ENCODE results near the gene DEUP1. TPM values are rescaled to one million over a fixed set of nuclear protein-coding genes. Genes with fewer than 3 reads are reported as not detected.
"Not testable (repeated sequence)": the region's sequence is repeated elsewhere in the genome, so short reads cannot be mapped to it uniquely, and the experiment has no call there.

The DEUP1 gene
- total RNA-seq, 1 experiment from 2014 or later = not detected

DNA sequence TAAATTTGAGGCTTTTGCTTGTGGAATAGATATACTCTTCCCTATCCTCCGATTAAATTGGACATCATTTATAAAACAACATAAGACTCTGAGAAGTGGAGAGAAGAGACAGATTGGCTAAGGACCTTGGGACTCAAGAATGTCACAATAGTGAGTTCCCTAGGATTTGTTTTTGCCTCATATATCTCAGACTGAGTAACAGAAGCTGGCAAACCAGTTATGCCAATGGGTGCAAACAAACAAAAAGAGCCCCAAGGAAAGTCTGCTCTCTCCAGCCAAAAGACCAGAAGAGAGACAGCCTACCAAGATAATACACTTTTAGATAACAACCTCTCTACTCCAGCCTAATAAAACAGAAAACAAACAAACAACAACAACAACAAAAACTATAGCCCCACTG, 28.9 kb downstream of the DEUP1 start:
- no peak for DNase-seq (ENCODE audit: low read depth)

DNA sequence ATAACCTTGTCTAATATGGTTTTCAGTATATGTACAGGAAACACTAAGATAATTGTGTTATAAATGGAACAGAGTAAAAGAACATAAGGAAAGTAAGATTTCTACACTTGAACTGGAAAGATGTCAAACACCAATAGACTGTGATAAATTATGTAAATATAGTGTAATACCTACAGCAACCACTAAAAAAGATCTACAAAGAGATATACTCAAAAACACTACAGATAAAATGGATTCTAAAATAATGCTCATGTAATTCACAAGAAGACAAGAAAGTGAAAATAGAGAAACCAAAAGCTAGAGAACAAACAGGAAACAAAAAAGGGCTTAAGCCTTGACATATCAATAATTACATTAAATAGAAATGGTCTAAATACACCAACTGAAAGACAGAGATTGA, 30.9 kb downstream of the DEUP1 start:
- no peak for DNase-seq (ENCODE audit: low read depth)

DNA sequence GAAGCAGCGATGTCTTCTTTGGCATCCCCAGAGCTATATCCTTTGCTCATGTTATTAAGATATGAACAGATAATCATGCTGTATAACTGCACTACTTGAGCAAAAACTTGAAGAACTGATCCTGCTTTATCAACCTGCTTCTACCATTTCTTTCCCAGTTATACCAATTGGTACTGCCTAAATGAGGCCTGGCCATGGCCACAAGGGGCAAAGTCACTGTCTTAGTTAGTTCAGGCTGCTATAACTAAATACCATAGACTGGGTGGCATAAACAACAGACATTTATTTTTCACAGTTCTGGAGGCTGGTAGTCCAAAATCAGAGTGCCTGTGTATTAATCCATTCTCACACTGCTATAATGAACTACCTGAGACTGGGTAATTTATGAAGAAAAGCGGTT, 37.5 kb downstream of the DEUP1 start:
- no peak for DNase-seq (ENCODE audit: low read depth)

DNA sequence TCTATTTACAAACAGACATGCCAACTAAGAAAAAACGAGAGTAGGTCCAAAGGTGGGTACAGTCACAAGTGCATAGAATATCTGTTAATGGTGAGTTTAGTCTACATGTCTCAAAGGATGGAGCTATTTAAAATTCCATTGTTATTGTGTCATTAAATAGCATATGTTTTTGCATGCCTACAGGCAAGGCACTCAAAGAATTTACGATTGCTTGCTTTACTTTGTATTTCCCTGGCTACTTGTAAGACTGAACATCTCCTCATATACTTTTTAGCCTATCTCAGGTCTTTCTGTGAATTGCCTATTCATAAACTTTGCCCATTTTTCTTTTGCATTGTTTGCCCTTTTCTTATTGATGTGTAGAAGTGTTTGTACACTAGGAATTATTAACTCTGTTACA, 39.7 kb downstream of the DEUP1 start:
- DNase-seq (ENCODE audit: low read depth) = no peak

DNA sequence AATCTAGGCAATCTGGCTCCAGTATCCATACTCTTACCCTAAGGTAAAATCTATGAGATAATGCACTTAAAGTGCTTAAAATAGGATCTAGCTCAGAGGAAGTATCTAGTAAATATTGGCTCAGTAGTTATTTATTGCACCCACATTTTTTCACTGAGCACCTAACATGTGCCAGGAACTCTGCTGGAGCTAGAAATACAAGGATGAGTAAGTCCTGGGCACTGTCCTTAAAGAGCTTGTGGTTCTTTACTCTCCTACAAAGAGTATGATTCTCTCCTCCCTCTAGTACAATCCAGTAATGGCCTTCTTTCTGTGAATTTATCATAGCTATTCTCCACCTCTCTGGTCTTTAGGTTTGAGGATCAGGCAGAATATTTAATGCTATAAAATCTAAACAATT, 59.2 kb downstream of the DEUP1 start:
- no peak for DNase-seq (ENCODE audit: low read depth)

DNA sequence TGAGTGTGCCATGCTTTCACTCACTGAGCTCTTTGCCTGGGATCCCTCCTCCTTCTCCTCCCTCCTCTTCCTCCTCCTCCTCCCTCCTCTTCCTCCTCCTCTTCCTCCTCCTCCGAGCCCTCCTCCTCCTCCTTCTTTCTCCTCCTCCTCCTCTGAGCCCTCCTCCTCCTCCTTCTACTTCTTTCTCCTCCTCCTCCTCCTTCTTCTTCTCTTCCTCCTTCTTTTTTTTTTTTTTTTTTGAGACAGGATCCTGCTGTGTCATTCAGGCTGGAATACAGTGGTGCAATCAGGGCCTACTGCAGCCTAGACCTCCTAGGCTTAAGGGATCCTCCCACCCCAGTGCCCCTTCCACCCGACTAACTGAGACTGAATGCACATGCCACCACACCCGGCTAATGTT, 62.3 kb downstream of the DEUP1 start:
- no peak for DNase-seq (ENCODE audit: low read depth)

DNA sequence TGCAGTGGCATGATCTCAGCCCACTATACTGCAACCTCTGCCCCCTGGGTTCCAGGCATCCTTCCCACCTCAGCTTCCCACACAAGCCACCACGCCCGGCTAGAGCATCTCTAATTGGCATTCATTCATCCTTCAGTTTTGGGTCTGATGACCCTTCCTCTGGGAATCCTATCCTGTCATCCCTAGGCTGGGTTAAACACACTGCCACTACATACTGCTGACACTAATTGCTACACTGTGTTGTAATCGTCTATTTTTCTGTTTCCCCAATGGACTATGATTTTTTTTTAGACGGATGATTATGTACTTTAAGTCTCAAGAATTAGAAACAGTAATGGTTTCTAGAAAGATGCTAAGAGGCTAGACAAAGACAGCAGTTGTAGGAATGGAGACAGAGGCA, 62.8 kb downstream of the DEUP1 start:
- DNase-seq (ENCODE audit: low read depth) = no peak

DNA sequence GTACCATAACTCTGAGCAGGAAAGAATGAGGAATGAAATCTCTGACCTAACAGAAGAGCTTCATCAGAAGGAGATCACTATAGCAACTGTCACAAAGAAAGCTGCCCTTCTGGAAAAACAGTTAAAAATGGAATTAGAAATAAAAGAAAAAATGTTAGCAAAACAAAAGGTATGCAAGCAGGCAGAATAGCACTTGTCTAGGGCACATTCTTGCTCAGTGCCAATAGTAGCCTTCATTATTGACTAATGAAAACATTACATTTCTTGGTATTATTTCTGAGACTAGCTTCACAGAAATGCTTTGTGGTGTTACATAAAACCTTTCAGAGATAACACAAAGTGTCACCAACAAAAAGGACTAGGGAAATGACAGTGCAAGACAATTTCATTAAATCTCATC, 63.9 kb downstream of the DEUP1 start:
- no peak for DNase-seq (ENCODE audit: low read depth)

DNA sequence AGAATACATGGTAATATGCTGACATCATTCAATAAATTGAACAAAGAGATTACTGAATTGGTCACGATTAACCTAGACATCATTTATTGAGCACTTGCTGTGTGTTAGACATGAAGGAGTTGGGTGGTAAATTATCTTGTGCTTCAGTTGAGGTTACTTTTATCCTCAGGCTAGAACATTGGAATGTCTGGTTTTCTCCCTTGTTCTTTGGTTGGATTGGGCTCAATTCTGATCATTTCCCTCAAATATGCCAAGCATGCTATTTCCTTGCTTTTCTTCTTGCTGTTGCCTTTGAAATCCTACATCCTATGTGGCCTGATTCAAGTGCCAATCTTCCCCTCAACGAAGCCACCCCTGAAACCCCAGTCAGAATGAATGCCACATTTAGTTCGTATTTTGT, 65.8 kb downstream of the DEUP1 start:
- DNase-seq (ENCODE audit: low read depth) = no peak

DNA sequence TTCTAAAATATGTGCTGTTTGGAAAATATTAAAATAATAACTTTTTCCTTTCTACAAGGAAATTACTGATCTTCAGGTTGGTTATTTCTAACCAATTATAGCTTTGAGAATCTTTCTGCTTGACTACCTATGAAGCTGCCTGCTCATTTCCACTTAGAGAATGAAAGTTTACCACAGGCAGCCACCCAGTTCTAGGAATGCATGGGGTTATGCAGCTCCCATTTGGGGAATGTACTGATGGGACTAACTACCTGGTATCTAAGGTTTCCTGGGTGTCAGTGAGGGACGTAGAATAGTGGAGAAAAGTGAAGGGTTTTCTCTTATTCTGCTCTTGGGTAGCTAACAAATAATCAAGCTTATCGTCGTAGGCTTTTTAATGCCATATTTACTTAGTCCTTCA, 73.4 kb downstream of the DEUP1 start:
- DNase-seq (ENCODE audit: low read depth) = no peak

DNA sequence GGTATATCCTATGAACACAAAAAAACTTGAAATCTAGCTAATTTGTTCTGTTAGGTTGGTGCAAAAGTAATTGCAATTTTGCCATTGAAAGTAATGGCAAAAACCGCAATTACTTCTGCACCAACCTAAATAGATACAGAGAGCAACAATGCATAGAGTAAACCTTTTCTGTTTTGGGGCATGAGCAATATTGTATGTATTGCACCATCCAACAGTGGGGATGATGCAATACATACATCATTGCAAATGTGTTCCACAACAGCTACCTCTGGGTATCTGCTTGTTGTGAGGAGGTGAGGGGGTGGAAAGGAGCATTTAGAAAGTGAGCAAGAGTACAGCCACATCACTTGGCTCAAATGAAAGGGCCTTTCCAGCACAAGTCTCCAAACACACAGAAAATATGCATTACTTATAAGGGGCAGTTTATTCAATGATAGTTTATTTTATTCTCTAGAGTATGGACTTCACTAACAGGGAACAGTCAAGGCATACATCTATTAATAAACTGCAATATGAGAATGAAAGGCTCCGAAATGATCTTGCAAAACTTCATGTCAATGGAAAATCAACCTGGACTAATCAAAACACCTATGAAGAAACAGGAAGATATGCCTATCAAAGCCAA, 77.3 kb downstream of the DEUP1 start:
- DNase-seq (ENCODE audit: low read depth) = no peak

DNA sequence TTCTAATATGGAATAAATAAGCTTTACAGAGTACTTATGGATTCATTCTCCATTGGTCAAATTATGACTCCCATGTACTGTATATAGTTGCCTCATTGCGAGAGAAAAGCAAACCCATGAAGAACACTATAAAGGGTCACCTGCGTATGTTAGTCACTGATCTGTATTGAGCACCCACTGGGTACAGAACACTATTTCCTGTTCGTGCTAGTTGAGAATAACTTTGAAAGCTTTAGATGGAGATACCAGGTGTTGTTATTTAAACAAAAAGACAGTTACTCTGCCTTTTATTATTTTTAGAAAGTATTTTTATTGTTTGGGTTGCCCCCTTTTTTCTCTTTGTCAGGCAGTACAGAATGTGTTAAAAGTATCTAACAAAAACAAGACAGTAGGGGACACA, 79.9 kb downstream of the DEUP1 start:
- no peak for DNase-seq (ENCODE audit: low read depth)

DNA sequence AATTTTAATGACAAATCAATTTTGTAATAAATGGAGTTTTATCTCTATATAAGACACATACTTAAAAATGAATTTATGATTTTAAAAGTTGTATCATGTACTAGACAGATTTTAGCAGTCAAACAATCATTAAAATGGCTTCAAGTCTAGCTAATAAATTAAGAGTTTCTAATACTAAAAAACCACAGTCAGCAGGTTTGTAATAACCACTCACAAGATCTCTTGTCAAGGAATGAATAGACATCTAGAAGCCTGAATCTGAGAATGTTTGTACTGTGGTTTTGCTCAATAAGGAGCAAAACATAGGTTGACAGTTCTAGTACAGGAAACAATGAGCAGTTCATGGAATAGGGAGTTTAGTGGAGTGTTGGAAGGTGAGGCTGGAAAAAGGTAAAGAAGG, 81.2 kb downstream of the DEUP1 start:
- no peak for DNase-seq (ENCODE audit: low read depth)

DNA sequence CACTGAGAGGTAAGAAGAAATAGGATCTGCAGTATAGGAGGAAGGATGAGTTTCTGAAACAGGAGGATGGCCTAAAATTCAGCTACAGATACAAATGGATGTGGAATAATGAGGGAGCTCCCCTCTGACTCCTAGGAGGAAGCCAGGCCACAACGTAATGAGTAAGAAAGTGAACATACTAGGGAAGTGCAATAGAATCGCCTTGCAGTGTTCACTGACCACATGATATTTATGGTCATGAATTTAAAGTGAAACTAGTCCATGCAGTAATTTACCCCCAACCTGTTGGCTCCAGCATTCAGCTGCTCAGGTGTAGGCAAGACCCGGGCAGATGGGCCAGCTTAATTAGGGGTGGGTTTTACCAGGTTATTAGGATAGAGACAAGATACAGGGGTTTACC, 101.7 kb downstream of the DEUP1 start:
- DNase-seq (ENCODE audit: low read depth) = no peak

DNA sequence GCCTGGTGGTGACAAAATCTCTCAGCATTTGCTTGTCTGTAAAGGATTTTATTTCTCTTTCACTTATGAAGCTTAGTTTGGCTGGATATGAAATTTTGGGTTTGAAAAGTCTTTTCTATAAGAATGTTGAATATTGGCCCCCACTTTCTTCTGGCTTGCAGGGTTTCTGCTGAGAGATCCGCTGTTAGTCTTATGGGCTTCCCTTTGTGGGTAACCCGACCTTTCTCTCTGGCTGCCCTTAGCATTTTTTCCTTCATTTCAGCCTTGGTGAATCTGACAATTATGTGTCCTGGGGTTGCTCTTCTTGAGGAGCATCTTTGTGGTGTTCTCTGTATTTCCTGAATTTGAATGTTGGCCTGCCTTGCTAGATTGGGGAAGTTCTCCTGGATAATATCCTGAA, 112.7 kb downstream of the DEUP1 start:
- DNase-seq (ENCODE audit: low read depth) = not testable (repeated sequence)

DNA sequence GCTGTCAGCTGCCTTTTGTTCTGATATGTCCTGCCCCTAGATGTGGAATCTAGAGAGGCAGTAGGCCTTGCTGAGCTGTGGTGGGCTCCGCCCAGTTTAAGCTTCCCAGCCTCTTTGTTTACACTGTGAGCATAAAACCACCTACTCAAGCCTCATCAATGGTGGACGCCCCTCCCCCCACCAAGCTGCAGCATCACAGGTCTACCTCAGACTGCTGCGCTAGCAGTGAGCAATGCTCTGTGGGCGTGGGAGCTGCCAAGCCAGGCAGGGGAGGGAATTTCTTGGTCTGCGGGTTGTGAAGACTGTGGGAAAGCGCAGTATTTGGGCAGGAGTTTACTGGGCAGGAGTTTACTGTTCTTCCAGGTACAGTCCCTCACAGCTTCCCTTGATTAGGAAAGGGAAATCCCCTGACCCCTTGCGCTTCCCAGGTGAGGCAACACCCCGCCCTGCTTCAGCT, 114.1 kb downstream of the DEUP1 start:
- DNase-seq (ENCODE audit: low read depth) = peak; percentile 74

DNA sequence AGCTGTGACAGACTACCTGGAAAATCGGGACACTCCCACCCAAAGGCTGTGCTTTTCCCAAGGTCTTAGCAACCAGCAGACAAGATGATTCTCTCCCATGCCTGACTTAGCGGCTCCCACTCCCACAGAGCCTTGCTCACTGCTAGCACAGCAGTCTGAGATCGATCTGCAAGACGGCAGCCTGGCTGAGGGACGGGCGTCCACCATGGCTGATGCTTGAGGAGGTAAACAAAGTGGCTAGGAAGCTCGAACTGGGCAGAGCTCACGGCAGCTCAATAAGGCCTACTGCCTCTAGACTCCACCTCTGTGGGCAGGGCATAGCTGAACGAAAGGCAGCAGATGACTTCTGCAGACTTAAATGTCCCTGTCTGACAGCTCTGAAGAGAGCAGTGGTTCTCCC, 127.7 kb downstream of the DEUP1 start:
- no peak for DNase-seq (ENCODE audit: low read depth)

DNA sequence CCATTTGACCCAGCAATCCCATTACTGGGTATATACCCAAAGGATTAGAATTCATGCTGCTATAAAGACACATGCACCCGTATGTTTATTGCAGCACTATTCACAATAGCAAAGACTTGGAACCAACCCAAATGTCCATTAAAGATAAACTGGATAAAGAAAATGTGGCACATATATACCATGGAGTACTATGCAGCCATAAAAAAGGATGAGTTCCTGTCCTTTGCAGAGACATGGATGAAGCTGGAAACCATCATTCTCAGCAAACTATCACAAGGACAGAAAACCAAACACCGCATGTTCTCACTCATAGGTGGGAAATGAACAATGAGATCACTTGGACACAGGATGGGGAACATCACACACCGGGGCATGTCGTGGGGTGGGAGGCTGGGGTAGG, 133.1 kb downstream of the DEUP1 start:
- not testable (repeated sequence) for DNase-seq (ENCODE audit: low read depth)

DNA sequence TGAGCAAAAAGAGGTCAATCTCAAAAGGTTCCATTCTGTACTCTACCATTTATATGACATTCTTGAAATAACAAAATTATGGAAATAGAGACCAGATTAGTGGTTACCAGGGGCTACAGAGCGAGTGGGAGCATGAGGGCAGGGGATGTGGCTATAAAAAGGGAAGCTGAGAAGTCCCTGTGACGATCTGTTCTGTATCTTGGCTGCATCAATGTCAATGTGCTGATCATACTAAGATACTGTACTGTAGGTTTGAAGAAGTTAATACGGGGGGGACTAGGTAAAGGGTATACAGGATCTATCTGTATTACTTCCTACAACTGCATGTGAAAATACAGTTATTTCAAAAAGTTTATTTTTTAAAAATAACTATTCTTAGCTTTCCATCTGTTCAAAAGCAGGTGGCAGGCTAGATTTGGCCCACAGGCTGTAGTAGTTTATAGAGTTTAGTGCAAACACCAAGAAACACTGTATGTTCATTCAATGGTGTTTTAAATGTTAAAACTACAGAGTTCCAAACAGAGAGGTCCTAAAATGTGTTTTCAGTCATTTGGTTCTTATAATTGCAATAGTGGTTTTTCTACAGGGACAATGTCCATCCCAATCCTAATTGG, 134.5 kb downstream of the DEUP1 start:
- DNase-seq (ENCODE audit: low read depth) = no peak

DNA sequence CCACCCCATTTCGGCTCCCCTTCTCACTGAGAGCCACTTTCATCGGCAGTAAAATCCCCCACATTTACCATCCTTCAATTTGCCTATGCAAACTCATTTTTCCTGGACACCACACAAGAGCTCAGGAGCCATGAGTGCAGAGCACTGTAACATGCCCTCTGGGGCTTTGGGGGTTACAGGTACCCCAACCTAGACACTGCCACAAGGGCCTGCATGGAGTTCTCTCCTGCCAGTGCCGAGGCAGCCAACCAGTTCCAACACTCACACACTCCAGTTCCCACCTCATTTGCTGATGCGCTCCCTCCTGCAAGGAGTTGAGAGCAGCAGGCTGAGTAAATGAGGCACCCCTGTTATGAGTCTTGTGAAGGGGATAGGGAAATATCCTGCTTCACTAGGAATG, 136.5 kb downstream of the DEUP1 start:
- no peak for DNase-seq (ENCODE audit: low read depth)

DNA sequence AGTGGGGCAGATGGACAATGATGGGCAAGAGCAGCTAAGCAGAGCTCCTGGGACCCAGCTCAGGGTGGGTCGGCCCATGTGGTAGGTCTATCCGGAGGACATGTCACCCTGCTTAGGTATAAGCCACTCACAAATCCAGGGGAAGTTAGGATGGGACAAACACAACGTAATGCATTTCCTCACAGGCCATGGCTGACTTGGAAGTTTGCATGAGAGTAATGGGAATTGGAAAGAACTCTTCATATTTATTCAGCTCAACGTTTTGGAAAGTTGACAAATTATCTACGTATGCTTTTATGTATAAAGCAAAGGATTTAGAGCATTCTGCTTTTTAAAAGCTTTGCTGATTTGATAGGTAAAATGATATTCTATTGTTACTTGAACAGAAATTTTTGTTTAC, 137.7 kb downstream of the DEUP1 start:
- no peak for DNase-seq (ENCODE audit: low read depth)

DNA sequence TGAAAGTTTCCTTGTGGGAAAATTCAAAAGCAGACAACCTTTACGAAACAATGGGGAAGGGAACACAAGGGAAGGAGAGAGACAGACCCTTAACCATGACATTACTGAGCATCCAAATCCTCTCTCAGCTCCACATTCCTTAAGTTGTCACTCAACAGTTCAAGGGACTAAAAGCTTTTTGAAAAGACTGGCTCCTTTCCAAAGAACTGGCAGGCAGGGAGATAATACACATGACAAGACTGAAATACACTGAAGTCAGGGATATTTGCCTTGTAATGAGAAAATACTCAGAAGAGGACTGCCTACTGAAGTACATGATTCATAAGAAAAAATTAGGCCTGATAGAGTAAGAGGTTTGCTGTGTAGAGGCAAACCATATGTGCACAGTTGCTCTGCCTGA, 143.6 kb downstream of the DEUP1 start:
- DNase-seq (ENCODE audit: low read depth) = no peak

DNA sequence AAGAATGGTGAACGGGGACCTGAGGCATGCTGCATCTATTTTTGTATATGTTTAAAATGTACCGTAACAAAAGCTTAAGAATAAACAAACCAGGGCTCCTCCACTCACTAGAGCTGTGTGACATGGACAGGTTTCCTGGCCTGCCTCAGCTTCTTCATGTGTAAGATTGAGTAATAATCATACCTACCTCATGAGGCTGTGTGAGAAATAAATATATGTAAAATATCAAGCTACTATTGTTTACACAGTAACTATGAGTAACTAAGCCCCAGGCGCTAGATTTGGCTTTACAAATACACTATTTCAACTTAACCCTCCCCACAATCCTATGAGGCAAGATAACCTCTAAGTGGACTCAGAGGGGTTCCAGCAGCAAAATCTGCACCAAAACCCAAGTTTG, 146.3 kb downstream of the DEUP1 start:
- no peak for DNase-seq (ENCODE audit: low read depth)

DNA sequence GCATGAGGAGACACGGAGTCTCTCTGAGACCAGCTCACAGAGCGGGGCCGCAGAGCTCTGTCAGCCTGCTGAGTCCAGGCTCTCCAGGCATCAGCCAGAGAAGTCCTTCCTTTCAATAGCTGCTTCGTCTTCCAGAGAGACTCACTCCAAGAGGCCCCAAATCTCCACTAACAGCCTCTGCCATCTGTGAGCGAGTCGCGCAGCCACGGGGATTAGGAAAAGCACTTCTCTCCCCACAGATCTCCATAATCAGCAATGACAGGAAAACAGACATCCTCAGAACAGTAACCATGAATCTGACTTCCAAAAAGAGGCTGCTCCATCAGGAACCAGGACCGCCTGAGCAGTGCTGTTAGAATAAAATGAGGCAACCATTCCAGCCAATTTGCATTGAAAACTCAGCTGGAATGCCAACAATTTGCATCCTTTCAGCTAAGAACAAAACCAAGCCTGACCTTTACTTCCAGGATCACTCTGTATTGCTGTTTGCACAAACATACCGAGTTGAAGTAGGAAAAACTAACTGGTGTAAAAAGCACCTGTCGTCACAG, 147.2 kb downstream of the DEUP1 start:
- DNase-seq (ENCODE audit: low read depth) = no peak
